GM19397 (cell line): Measurements from ENCODE around the gene STXBP5.

ENCODE experiments used
- ATAC-seq: cut with Tn5 transposase; IDR thresholded peaks from one replicate; pipeline ENCODE4 v1.9.1; 2021; ENCODE audit warnings: mild to moderate bottlenecking, moderate library complexity; ENCODE audit not compliant: unreplicated experiment

Gene STXBP5

GRCh38 chr6:147418523-147418922, 214.3 kb downstream of the STXBP5 start:
- no peak for ATAC-seq

GRCh38 chr6:147421903-147422302, 217.7 kb downstream of the STXBP5 start:
- no peak for ATAC-seq

DNA sequence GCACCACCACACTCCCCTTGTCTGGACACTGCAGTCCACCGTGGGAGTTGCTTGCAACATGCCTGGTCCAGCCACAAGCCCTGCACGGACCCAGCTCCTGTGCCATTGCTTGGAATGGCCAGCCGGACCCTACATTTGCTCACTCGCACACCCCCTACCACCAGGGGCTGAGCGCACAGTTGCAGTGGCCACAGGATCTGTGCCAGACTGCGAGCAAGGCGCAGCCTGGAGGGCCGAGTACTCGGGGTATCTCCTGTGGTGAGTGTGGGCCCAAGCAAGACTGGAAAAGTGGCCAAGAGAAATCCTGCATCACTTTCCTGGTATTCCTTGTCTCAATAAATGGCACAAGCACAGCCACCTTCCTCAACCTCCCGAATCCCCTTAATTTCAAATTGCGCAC, 218.9 kb downstream of the STXBP5 start:
- ATAC-seq: no peak

DNA sequence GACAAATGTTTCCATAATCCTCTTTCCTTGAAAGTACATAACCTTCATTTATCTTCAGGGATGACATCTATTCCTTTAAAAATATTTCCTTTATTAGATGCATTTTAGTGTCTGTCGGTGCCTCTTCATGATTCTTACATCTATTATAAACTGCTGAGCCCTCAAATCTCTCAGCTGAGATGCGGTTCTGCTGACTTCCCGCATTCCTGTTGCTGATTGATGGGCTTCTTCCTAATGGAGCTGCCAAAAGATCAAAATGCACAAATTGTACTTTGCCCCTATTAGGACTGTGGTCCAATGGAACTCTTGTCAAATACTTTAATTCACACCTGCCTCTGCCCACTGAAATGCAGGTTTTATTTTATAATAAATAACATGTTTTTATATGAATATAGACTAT, 225.6 kb downstream of the STXBP5 start:
- ATAC-seq: no peak

GRCh38 chr6:147430811-147431210, 226.6 kb downstream of the STXBP5 start:
- no peak for ATAC-seq

- ATAC-seq: no peak
Measured at GRCh38 chr6:147434076-147434475, 229.9 kb downstream of the STXBP5 start.

GRCh38 chr6:147434516-147434915, 230.3 kb downstream of the STXBP5 start:
- no peak for ATAC-seq

DNA sequence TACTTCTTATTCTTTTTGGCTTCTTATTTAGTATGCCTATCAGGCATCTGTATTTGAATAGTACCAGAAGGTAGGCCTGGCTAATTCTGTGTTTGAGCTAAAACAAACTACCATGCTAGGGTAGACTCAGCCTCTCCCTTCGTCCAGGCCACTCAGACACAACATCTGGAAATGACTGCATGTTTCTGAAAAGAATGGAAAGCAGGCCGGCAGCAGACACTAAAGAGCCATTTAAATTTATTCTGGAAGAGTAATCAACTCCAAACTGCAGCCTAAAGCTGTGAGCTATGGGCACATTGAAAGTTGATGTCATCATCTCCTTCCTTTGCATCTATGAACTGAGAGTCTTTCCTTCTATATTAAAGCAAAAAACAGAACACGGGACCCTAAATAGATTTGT, 233.4 kb downstream of the STXBP5 start:
- ATAC-seq: no peak

GRCh38 chr6:147438758-147439528, 234.7 kb downstream of the STXBP5 start:
- no peak for ATAC-seq
